ENCODE results near the gene GNPTG. TPM values are rescaled to one million over a fixed set of nuclear protein-coding genes. Genes with fewer than 3 reads are reported as not detected.
A peak's percentile ranks its signal among the peaks of the same experiment; 100 is the strongest.

Gene GNPTG
- total RNA-seq, 1 donor, result 26.3 TPM

DNA sequence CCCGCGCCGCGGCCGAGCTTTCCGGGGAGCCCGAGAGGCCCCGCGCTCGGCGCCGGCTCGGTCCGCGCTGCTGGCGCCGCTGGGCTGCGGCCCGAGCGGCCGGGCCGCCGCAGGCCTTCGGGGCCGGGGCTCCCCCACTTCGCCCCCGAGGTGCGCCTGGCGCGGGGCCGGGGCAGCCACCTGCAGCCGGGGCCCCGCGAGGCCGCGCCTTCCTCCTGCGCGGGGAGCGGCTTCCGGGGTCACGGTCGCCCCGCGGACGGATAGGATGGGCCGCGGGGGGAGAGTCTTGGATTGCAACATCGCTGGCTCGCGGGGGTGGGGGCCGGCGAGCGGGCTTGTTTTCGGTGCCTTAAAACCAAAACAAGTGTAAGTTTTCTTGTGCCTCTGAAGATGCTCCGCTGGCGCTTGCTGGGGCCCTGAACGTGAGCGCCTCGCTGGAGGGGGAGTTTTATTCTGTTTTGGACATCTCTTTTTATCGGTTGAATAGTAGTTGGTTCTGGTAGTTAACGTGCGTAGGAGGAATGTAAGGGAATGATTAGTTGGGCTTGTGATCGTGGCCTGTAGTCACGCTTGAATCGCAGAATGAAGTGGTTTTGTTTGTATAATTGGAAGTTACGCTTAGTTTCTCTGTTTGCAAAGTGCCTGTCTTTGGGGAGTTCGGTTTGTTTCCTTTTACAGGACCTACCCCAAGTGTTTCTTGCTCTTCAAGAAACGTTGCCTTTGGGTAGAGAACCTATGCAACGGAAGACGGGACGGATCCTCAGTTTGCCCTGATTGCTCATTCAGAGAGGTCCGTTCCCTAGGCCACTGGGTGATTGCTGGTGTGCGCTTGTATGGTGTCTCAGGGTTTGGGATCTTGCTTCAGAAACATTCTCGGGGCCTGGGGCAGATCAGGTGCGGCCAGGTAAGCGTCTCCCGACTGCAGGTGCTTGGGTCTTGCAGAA is 41.6 kb upstream of the GNPTG start:
- H3K4me3 ChIP-seq (ENCODE audit: low read depth, low read length), result peak overlapping the region; percentile 68
- TF ChIP-seq, protein P1, sequence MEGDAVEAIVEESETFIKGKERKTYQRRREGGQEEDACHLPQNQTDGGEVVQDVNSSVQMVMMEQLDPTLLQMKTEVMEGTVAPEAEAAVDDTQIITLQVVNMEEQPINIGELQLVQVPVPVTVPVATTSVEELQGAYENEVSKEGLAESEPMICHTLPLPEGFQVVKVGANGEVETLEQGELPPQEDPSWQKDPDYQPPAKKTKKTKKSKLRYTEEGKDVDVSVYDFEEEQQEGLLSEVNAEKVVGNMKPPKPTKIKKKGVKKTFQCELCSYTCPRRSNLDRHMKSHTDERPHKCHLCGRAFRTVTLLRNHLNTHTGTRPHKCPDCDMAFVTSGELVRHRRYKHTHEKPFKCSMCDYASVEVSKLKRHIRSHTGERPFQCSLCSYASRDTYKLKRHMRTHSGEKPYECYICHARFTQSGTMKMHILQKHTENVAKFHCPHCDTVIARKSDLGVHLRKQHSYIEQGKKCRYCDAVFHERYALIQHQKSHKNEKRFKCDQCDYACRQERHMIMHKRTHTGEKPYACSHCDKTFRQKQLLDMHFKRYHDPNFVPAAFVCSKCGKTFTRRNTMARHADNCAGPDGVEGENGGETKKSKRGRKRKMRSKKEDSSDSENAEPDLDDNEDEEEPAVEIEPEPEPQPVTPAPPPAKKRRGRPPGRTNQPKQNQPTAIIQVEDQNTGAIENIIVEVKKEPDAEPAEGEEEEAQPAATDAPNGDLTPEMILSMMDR (IDR thresholded peaks at IDR 0.05; ENCODE audit: insufficient read depth, low read depth, low read length), result no peak
- DNase-seq (ENCODE audit: low read depth), result peak; percentile 73

DNA sequence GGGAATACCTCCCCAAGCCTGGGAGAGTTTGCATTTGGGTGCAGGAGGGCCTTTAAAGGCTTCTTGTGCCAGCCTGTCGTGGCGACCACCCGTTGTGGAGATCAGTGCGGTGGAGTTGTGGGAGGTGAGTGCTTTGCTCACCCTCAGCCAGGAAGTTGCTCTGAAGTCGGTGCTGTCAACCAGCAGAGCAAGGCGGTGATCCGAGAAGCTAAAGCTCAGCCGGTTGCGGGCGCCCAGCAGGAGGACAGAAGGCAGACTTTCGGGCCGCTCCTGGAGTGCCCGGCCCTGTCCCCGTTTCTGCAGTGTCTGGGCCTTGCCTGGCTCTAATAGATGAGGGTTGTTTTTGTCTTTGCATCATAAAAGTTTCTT is 40.9 kb upstream of the GNPTG start:
- peak overlapping the region; percentile 68 for H3K4me3 ChIP-seq (ENCODE audit: low read depth, low read length)
- TF ChIP-seq, protein P1 (IDR thresholded peaks at IDR 0.05; ENCODE audit: insufficient read depth, low read depth, low read length), result no peak
- no peak for DNase-seq (ENCODE audit: low read depth)

DNA sequence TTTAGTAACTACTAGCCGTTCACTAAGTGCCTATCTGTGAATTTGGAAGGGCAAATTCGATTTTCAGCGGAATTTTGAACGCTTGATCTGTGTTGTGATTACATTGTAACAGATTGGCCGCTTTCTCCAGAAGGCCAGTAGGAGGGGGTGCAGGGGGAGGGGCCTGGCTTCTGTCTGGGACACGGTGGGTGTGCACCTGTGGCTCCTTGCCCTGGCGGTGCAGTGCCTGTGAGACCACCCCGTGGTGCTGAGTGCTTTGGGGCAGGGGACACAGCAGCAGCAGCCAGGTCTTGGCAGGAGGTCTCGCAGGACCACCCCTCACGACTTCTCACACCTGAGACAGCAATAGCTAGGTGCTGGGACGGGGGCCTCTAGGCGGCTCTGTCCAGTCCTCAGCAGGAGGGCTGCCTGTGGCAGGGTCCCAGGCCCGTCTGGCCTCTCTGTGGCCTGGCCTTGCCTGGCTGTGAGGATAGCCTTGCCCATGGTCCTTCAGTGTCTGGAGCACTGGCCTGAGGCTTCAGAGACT is 40.5 kb upstream of the GNPTG start:
- TF ChIP-seq, protein P1 (IDR thresholded peaks at IDR 0.05; ENCODE audit: insufficient read depth, low read depth, low read length), result no peak
- DNase-seq (ENCODE audit: low read depth), result no peak
- peak overlapping the region; percentile 68 for H3K4me3 ChIP-seq (ENCODE audit: low read depth, low read length)

DNA sequence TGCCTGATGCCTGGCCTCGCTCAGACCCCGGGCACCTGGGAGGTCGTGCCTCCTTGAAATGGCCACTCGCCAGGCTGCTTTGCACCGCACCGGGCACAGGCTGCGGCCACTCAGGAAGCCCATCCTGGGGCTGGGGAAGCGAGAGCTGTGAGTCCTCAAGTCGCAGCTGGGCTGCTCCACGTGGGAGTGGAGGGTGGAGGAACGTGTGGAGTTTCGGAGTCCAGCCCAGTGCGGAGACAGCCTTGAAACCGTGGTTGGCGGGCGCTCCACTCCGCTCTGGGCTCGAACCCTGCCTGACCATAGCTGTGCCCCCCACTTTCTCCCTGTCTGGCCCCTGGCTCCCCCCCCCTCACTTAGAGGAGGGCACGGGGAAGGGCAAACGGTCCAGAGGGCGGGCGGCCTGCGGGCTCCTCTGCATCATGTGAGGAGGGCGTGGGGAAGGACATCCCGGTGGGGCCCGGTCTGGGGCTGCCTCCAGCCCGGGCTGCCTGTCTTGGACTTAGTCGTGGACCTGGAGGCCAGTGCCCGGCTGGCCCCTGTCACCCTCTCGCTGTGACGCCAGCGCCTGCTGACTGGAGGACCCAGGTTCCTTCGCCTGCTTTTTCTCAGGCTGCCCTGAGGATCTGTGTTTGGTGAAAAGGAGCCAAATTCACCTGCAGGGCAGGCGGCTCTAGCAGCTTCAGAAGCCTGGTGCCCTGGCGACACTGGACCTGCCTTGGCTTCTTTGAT is 39.8 kb upstream of the GNPTG start:
- TF ChIP-seq, protein P1 (IDR thresholded peaks at IDR 0.05; ENCODE audit: insufficient read depth, low read depth, low read length), result no peak
- H3K4me3 ChIP-seq (ENCODE audit: low read depth, low read length), result peak overlapping the region; percentile 68
- DNase-seq (ENCODE audit: low read depth), result peak; percentile 46

DNA sequence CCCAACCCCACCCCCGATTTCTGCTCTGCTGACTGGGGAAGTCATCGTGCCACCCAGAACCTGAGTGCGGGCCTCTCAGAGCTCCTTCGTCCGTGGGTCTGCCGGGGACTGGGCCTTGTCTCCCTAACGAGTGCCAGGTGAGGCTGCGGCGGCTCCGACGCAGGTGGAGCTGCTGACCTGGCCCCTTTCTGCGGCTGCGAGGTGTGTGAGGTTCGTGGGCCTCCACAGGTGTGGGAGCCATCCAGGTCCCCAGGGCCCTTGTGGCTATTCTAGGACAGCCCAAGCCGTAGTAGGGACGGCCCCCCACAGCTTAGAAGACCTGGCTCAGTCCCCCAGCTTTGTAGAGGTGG is 39.3 kb upstream of the GNPTG start:
- TF ChIP-seq, protein P1 (IDR thresholded peaks at IDR 0.05; ENCODE audit: insufficient read depth, low read depth, low read length), result no peak
- DNase-seq (ENCODE audit: low read depth), result no peak
- no peak overlapping the region for H3K4me3 ChIP-seq (ENCODE audit: low read depth, low read length)

DNA sequence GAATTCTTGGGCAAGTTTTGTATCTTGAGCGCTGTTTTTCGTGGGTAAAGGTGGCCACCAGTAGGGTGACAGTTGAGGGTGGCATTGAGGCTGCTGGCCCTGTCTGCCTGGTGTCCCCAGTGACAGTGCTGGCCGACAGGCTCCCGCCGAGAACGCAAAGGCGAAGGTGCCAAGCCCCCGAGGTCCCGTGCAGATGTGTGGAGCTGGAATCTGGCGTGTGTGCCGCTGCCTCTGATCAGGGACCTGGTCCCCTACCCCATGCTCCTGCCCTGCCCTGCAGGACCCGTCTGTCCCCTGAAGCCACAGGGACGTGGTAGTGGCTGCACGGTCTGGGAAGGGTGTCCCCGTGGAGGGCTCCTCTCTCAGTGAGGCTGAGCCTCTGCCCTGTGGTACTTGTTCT is 38.8 kb upstream of the GNPTG start:
- DNase-seq (ENCODE audit: low read depth), result no peak
- TF ChIP-seq, protein P1 (IDR thresholded peaks at IDR 0.05; ENCODE audit: insufficient read depth, low read depth, low read length), result no peak
- no peak overlapping the region for H3K4me3 ChIP-seq (ENCODE audit: low read depth, low read length)
